Fibroblast of the aortic adventitia (primary cell): ENCODE measurements around the gene GRIA4. TPM values are rescaled to one million over a fixed set of nuclear protein-coding genes. Genes with fewer than 3 reads are reported as not detected.

Source experiments
- DNase-seq: peaks from one replicate; pipeline ENCODE4 v3.0.0-alpha.2; 2010; ENCODE audit warnings: low read depth
- H3K4me3 ChIP-seq: 2 replicates; pipeline ENCODE4 v1.5.1; 2011; ENCODE audit warnings: low read depth, mild to moderate bottlenecking, control low read depth, low read length, moderate library complexity
- total RNA-seq: library from RNA; depleted of rRNA; stranded (reverse); fragments of >200 nt; gene quantifications from 2 replicates; pipeline ENCODE4 v1.2.3, GENCODE V29; 2012; ENCODE audit warnings: low replicate concordance
- TF ChIP-seq, protein P1 (sequence below): IDR thresholded peaks from 2 replicates; pipeline ENCODE4 v1.5.1; 2011; ENCODE audit warnings: mild to moderate bottlenecking, low read length, control low read depth, inconsistent platforms; ENCODE audit not compliant: insufficient read depth

GRIA4 gene
- total RNA-seq, 1 donor: under 0.01 TPM

DNA sequence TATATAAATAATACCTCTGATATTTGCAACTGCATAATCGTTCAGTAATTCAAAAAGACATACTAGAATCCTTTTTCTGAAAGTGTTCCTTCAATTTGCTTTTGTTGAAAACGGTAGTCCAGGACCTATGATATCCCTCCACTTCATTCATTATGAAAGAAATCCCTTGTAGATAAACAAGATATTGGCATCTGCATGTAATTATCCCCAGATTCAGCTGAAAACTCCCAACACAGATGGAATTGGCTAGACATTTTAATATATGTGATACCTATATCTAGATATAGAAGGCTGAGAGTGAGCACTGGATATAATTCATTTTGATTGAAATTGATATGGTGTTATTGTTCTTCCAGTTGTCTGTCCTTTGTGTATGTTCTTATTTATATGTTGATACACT is 302.8 kb downstream of the GRIA4 start:
- DNase-seq: no peak
- H3K4me3 ChIP-seq: no peak overlapping the region
- TF ChIP-seq, protein P1, sequence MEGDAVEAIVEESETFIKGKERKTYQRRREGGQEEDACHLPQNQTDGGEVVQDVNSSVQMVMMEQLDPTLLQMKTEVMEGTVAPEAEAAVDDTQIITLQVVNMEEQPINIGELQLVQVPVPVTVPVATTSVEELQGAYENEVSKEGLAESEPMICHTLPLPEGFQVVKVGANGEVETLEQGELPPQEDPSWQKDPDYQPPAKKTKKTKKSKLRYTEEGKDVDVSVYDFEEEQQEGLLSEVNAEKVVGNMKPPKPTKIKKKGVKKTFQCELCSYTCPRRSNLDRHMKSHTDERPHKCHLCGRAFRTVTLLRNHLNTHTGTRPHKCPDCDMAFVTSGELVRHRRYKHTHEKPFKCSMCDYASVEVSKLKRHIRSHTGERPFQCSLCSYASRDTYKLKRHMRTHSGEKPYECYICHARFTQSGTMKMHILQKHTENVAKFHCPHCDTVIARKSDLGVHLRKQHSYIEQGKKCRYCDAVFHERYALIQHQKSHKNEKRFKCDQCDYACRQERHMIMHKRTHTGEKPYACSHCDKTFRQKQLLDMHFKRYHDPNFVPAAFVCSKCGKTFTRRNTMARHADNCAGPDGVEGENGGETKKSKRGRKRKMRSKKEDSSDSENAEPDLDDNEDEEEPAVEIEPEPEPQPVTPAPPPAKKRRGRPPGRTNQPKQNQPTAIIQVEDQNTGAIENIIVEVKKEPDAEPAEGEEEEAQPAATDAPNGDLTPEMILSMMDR: no peak

DNA sequence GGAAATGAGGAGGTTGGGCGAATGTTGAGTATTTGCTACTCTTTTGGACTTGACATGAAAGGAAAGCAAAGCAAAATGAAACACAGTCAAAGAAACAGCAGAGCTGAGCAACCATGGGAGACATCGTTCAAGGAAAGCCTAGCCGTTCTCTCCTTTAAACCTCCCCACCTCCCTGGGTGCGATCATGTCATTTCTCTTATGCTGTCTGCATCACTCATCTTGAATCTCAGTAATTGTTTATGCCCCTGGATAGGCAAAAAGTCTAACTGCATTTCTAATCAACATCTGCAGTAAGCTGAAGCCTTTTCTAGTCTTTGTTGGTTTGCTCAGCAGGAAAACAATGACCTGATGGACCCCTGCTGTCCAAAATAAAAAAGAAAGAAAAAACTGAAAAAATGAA is 305.1 kb downstream of the GRIA4 start:
- TF ChIP-seq, protein P1: no peak
- no peak for DNase-seq

DNA sequence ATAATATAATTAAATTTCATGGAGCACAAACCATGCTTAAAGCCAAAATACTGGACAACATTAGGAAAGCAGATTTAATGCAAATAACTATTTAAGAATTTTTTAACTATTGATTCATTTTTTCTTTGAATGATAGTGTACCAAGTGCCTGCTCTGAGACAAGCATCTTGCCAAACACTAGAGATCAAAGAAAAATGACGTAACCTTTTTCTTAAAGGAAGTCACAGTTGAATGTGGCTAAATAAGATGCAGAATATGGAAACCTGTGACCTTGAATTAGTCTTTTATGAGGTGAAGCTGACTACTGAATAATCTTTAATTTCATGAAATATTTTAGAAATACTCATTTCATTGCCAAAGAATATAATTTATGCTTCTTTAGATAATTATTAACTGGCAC is 308.2 kb downstream of the GRIA4 start:
- no peak overlapping the region for H3K4me3 ChIP-seq
- no peak for DNase-seq
- TF ChIP-seq, protein P1: no peak

More for the DNA sequence above, 305.1 kb downstream of the GRIA4 start:
- no peak overlapping the region for H3K4me3 ChIP-seq

DNA sequence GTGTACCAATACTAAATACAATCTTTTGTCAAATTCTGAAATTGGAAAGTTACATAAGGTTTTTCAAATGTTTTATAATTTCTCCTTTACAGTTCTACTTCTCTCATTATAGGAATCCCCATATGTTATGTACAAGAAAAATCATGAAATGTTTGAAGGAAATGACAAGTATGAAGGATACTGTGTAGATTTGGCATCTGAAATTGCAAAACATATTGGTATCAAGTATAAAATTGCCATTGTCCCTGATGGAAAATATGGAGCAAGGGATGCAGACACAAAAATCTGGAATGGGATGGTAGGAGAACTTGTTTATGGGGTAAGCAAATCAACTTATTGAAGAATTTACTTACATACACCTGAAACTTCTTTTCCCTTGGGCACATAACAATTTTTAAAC is 308.7 kb downstream of the GRIA4 start:
- TF ChIP-seq, protein P1: no peak
- H3K4me3 ChIP-seq: no peak overlapping the region
- DNase-seq: no peak

DNA sequence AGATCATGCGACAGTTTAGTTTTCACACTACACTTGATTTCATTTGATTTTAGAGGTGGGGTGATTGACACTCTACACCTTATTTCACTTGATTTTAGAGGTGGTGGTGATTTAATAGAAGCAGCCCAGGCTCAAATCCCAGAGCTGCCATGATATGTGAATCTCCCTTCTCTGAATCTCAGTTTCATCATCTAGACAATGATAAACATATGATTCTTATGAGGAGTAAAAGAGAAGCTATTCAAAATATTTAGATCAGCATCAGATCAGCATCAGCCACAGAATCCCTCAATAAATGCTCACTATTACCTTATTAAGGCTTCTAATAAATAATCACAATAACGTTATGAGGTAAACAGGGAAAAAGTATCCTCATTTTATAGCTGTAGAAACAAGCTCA is 313.4 kb downstream of the GRIA4 start:
- no peak for DNase-seq
- no peak overlapping the region for H3K4me3 ChIP-seq
- TF ChIP-seq, protein P1: no peak

DNA sequence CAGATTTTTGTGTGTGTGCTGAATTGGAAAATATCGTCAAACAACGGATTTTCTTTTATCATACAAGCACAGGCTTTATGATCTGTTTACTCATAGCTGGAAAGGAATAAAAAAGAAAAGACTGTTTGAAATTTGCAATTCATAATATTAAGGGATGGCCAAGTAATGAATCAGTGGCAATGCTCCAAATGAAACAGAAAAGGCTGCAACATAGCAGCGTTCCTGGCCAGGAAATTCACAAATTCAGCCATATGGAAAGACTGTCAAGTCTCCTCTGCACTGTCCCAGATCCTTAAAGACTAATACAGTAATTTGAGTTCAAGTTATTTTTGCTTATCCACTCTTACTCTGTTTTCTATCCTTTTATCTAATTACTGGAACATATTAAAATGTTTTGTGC is 313.9 kb downstream of the GRIA4 start:
- TF ChIP-seq, protein P1: no peak
- H3K4me3 ChIP-seq: no peak overlapping the region
- DNase-seq: peak; percentile 67

DNA sequence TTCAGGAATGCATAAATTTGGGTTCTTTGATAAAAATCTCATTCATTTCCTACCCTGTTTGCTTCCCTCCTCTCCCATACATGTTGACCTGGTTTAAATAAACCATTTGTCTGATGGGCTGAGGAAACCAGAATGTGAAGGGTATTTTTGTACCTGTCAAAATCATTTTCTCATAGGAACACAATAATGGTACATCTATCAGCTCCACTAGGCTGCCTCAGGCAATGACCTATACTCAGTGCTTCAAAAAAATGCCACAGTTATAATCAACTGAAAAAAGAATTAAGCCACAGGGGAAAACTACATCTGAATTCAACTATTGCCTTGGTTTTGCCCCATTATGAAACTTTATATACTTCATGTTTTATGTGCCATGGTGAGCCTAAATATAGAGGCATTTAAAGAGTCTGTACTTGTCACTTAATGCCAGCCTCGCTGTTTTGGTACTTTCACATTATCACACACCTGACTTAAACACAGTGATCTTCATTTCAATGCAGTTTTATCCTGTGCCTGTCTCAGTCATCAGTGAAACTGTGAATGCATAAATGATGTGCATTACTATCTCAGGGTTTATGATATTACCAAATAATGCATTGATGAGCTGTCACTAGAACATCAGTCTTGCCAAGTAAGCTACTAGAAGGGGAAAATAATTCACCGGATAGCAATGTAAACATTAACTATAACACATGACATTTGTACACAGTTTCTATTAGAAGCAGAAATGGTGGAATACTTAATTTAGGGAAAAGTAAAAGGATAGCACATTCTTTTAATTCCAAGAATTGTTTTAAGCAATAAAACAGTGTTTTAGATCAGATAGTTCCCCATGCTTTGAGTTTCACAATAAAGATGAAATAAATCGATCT is 319.4 kb downstream of the GRIA4 start:
- TF ChIP-seq, protein P1: no peak
- H3K4me3 ChIP-seq: no peak overlapping the region
- DNase-seq: no peak
